Measurements from ENCODE around the gene TBC1D16. TPM values are rescaled to one million over a fixed set of nuclear protein-coding genes. Genes with fewer than 3 reads are reported as not detected.

The TBC1D16 gene
- total and polyA plus RNA-seq, 10 of the 15 experiments (the other 5 are each of a cell fraction or from before 2014, with no cell fraction given) = 0.01 to 0.13 (median 0.06) TPM; not detected in 3

- TF ChIP-seq REST (IDR thresholded peaks at IDR 0.05; ENCODE audit: low read depth, low read length) = no peak
- TF ChIP-seq YY1 (IDR thresholded peaks at IDR 0.05; ENCODE audit: low read depth, low read length) = no peak
- no peak for TF ChIP-seq ZNF622 (IDR thresholded peaks at IDR 0.05)
- no peak for TF ChIP-seq RELB (IDR thresholded peaks at IDR 0.05; ENCODE audit: low read depth)
- TF ChIP-seq JUNB (IDR thresholded peaks at IDR 0.05) = no peak
- no peak for TF ChIP-seq SMAD1 (IDR thresholded peaks at IDR 0.05; ENCODE audit: low read depth, partially characterized antibody)
- TF ChIP-seq MYB (IDR thresholded peaks at IDR 0.05; ENCODE audit: borderline replicate concordance, low read depth, low read length) = no peak
- no peak for TF ChIP-seq NFYA (IDR thresholded peaks at IDR 0.05; ENCODE audit: borderline replicate concordance, low read depth, low read length)
- no peak for TF ChIP-seq PRDM15 (CRISPR knock-in tag; IDR thresholded peaks at IDR 0.05)
- no peak for TF ChIP-seq ZNF217 (IDR thresholded peaks at IDR 0.05)
- no peak for TF ChIP-seq HSF1 (IDR thresholded peaks at IDR 0.05; ENCODE audit: low read depth, low read length)
Observed at GRCh38 chr17:79913896-79914812, 121.5 kb downstream of the TBC1D16 start (continued).

Measured in GM12878 (cell line).